GM12892 (cell line): ENCODE results near the gene RPS27L.

Experiments
- POLR2A ChIP-seq: IDR thresholded peaks from 2 replicates; pipeline ENCODE4 v1.6.1; 2011; ENCODE audit warnings: low read depth, low read length, control low read depth
- POLR2AphosphoS5 ChIP-seq: IDR thresholded peaks from 2 replicates; pipeline ENCODE4 v1.6.1; 2011; ENCODE audit warnings: low read depth, low read length, control low read depth

- TF ChIP-seq POLR2A (peak; percentile 87), POLR2AphosphoS5 (peak; percentile 71)
Measured at GRCh38 chr15:63188926-63189871, 31.9 kb upstream of the RPS27L start, which contains the start of gene RAB8B.
